Natural killer cell treated with Interleukin-12 subunit alpha and Interleukin-12 subunit beta and Interleukin-15 and Interleukin-18, amount 100 ng/mL, for 72 hours (primary cell): ENCODE measurements around the gene CEP128. TPM values are rescaled to one million over a fixed set of nuclear protein-coding genes. Genes with fewer than 3 reads are reported as not detected.

Source experiments
- ATAC-seq, 2 donors: fragments of 150-1000 bp; cut with Tn5 transposase in 1 of 2; sonication (Bioruptor Pico), chemical (Tn5 transposase) in 1 of 2; 2 replicates each; pipeline ENCODE4 v1.10.0; 2021
- DNase-seq: peaks from one replicate; pipeline ENCODE4 v3.0.0; 2022; ENCODE audit warnings: low spot score
- H3K27ac Mint-ChIP-seq, 2 donors: 1 replicate in 1 of 2; 2 replicates in 1 of 2; pipeline ENCODE4 v1.8.0; 2022; ENCODE audit warnings: mixed read lengths in 2 of 2, mild to moderate bottlenecking in 1 of 2, moderate library complexity in 1 of 2
- H3K27me3 Mint-ChIP-seq, 2 donors: 1 replicate in 1 of 2; 2 replicates in 1 of 2; pipeline ENCODE4 v1.8.0; 2022; ENCODE audit warnings: mixed read lengths in 2 of 2
- H3K36me3 Mint-ChIP-seq: one replicate; pipeline ENCODE4 v1.8.0; 2022; ENCODE audit warnings: mixed read lengths
- H3K4me1 Mint-ChIP-seq, 2 donors: 1 replicate in 1 of 2; 2 replicates in 1 of 2; pipeline ENCODE4 v1.8.0; 2022; ENCODE audit warnings: low read depth in 2 of 2, mixed read lengths in 2 of 2, mild to moderate bottlenecking in 1 of 2
- H3K4me3 Mint-ChIP-seq: one replicate; pipeline ENCODE4 v1.8.0; 2022; ENCODE audit warnings: mixed read lengths
- H3K9me3 Mint-ChIP-seq: 2 replicates; pipeline ENCODE4 v1.8.0; 2022; ENCODE audit warnings: mixed read lengths
- total RNA-seq, 2 donors: library from RNA; stranded (reverse); gene quantifications; one replicate each; pipeline ENCODE4 v1.2.3, GENCODE V29; 2022

CEP128 gene
- total RNA-seq, 2 donors from 2014 or later: 18.1 to 42.2 TPM

- DNase-seq (no peak), ATAC-seq (no peak)
- H3K4me1 Mint-ChIP-seq: no peaks in the 10 kb centered on the region
- H3K27ac Mint-ChIP-seq: no peak overlapping the region
- H3K36me3 Mint-ChIP-seq: no peaks in the 10 kb centered on the region
- H3K9me3 Mint-ChIP-seq: peaks cover 3% of the 10 kb centered on the region
- no peak overlapping the region for H3K4me3 Mint-ChIP-seq
- H3K27me3 Mint-ChIP-seq: no peaks in the 10 kb centered on the region
These were observed 332.5 kb downstream of the CEP128 start for GRCh38 chr14:80609055-80609454.

DNA sequence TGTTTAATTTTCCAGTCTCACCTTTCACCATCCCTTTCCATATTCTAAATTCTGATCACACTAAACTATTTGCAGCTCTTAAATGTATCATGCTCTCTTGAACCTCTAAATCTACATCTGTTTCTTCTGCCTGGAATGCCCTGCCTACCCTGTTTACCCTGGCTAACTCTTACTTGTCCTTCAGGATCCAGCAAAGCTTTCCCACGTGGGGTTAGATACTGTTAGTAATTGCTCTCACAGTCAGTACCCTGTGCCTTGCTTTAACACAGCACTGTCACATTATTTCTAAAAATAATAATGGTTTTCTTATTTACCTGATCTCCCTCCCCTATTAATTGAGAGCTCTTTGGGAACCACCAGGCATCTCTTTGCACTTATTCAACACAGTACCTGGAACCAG, 333.0 kb downstream of the CEP128 start:
- Mint-ChIP-seq H3K27me3 (no peaks in the 10 kb centered on the region), H3K36me3 (no peaks in the 10 kb centered on the region), H3K27ac (no peak overlapping the region), H3K4me1 (no peaks in the 10 kb centered on the region), H3K4me3 (no peak overlapping the region), H3K9me3 (peaks cover 3% of the 10 kb centered on the region)
- DNase-seq: no peak
- ATAC-seq: no peak

GRCh38 chr14:80607430-80608190, 333.9 kb downstream of the CEP128 start:
- no peak overlapping the region for H3K27ac Mint-ChIP-seq
- peaks cover 3% of the 10 kb centered on the region for H3K9me3 Mint-ChIP-seq
- ATAC-seq: no peak
- DNase-seq: no peak
- no peaks in the 10 kb centered on the region for H3K4me1 Mint-ChIP-seq
- no peak overlapping the region for H3K4me3 Mint-ChIP-seq
- H3K27me3 Mint-ChIP-seq: no peaks in the 10 kb centered on the region
- no peaks in the 10 kb centered on the region for H3K36me3 Mint-ChIP-seq

DNA sequence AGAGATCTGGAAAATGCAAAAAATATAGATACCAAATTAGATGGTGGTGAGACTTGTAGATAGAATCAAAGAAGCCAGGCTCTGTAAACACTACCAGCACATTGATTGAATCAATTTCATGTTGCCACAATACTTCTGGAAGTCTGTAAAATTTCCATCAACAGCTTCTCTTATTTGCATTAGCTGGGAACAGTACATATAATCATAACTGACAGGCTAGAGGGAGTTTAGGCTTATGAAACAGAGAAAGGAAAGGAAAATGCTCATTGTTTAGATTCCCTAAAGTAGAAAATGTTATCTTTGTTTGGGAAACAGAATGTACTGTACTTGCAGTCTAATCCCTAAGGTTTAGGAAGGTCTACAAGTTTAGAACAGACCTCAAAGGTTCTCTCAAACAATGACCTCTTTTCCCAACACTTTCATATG, 335.2 kb downstream of the CEP128 start:
- ATAC-seq: no peak
- H3K4me3 Mint-ChIP-seq: no peak overlapping the region
- no peaks in the 10 kb centered on the region for H3K4me1 Mint-ChIP-seq
- H3K27me3 Mint-ChIP-seq: no peaks in the 10 kb centered on the region
- no peak overlapping the region for H3K27ac Mint-ChIP-seq
- H3K9me3 Mint-ChIP-seq: peaks cover 3% of the 10 kb centered on the region
- no peaks in the 10 kb centered on the region for H3K36me3 Mint-ChIP-seq
- DNase-seq: no peak

DNA sequence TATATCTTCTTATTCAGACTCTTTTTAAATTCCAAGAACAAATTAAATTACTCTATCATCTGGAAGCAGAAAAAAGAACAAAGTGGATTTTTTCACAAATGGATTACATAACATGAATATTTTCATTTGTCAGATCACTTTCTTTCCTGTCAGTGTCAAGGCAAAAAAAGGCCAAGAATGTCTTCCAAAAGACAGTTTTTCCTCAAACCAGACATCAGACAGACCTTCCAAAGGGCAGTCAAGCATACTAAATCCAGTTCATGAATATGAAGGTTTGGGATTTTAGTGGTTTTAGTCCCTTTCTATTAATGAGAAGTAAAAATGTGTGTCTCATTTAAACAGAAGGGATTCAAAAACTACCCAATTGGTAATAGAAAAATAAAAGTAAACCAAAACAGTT, 336.0 kb downstream of the CEP128 start:
- DNase-seq: no peak
- no peak overlapping the region for H3K27ac Mint-ChIP-seq
- no peaks in the 10 kb centered on the region for H3K4me1 Mint-ChIP-seq
- no peak overlapping the region for H3K4me3 Mint-ChIP-seq
- H3K27me3 Mint-ChIP-seq: no peaks in the 10 kb centered on the region
- peaks cover 3% of the 10 kb centered on the region for H3K9me3 Mint-ChIP-seq
- H3K36me3 Mint-ChIP-seq: no peaks in the 10 kb centered on the region
- ATAC-seq: no peak

- DNase-seq: no peak
- H3K36me3 Mint-ChIP-seq: no peaks in the 10 kb centered on the region
- no peaks in the 10 kb centered on the region for H3K4me1 Mint-ChIP-seq
- no peak for ATAC-seq
- peaks cover 6% of the 10 kb centered on the region for H3K9me3 Mint-ChIP-seq
- no peak overlapping the region for H3K4me3 Mint-ChIP-seq
- H3K27me3 Mint-ChIP-seq: no peaks in the 10 kb centered on the region
- no peak overlapping the region for H3K27ac Mint-ChIP-seq
These were observed 338.6 kb downstream of the CEP128 start for GRCh38 chr14:80602946-80603345.

DNA sequence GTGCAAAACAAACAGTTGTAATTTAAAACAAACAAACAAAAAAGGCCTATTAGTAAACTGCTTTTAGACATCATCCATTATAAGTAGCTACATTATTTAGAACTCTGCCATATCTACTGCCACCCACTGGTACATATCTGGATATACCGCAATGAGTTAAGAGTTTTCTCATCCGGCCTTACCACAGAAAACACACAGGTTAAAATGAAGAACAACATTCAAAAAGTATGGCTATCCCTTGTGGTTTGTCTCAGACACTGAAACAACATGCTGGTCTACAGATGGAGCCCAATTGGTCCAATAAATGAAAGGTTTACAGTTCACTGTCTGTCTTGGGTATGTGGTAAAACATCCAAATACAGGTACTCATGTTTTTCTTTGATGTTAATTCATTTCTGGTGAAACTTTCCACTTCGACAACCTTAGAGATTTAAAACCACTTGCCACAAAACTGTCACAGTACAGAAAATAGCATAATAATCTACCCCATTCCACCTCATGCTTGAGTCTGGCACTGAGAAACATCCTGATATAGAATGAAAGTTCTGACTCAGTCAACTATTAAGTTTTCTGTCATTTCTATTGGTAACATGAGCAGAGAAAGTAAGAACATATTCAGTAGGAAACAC, 354.3 kb downstream of the CEP128 start:
- ATAC-seq: peak in 1 of 2 donors; percentile 83
- Mint-ChIP-seq H3K9me3 (peaks cover 15% of the 10 kb centered on the region), H3K27ac (peak overlapping the region in 1 of 2 donors; percentile 39), H3K27me3 (no peaks in the 10 kb centered on the region), H3K4me3 (no peak overlapping the region), H3K36me3 (peaks cover 24% of the 10 kb centered on the region), H3K4me1 (peaks cover 5 to 10% of the 10 kb centered on the region in 2 donors)
- DNase-seq: no peak

GRCh38 chr14:80586131-80586530, 355.4 kb downstream of the CEP128 start:
- Mint-ChIP-seq H3K4me1 (peaks cover 5 to 10% of the 10 kb centered on the region in 2 donors), H3K27me3 (no peaks in the 10 kb centered on the region), H3K4me3 (no peak overlapping the region), H3K36me3 (peaks cover 13% of the 10 kb centered on the region), H3K9me3 (peaks cover 7% of the 10 kb centered on the region), H3K27ac (no peak overlapping the region)
- DNase-seq: no peak
- ATAC-seq: no peak

GRCh38 chr14:80585506-80585835, 356.1 kb downstream of the CEP128 start:
- Mint-ChIP-seq H3K36me3 (peaks cover 6% of the 10 kb centered on the region), H3K4me1 (peaks cover 5 to 10% of the 10 kb centered on the region in 2 donors), H3K4me3 (no peak overlapping the region), H3K27ac (no peak overlapping the region), H3K27me3 (no peaks in the 10 kb centered on the region), H3K9me3 (peaks cover 7% of the 10 kb centered on the region)
- no peak for DNase-seq
- no peak for ATAC-seq

GRCh38 chr14:80584744-80585505, 356.6 kb downstream of the CEP128 start:
- peaks cover under 1% of the 10 kb centered on the region for H3K36me3 Mint-ChIP-seq
- H3K4me1 Mint-ChIP-seq: peaks cover 5 to 10% of the 10 kb centered on the region in 2 donors
- peaks cover 7% of the 10 kb centered on the region for H3K9me3 Mint-ChIP-seq
- H3K27ac Mint-ChIP-seq: no peak overlapping the region
- H3K4me3 Mint-ChIP-seq: no peak overlapping the region
- DNase-seq (no peak), ATAC-seq (no peak)
- no peaks in the 10 kb centered on the region for H3K27me3 Mint-ChIP-seq

- ATAC-seq (no peak), DNase-seq (no peak)
- no peaks in the 10 kb centered on the region for H3K27me3 Mint-ChIP-seq
- H3K4me3 Mint-ChIP-seq: no peak overlapping the region
- H3K36me3 Mint-ChIP-seq: no peaks in the 10 kb centered on the region
- H3K27ac Mint-ChIP-seq: no peak overlapping the region
- H3K9me3 Mint-ChIP-seq: peaks cover 2% of the 10 kb centered on the region
- H3K4me1 Mint-ChIP-seq: no peaks in the 10 kb centered on the region
These were observed 363.9 kb downstream of the CEP128 start for GRCh38 chr14:80577599-80577998.

DNA sequence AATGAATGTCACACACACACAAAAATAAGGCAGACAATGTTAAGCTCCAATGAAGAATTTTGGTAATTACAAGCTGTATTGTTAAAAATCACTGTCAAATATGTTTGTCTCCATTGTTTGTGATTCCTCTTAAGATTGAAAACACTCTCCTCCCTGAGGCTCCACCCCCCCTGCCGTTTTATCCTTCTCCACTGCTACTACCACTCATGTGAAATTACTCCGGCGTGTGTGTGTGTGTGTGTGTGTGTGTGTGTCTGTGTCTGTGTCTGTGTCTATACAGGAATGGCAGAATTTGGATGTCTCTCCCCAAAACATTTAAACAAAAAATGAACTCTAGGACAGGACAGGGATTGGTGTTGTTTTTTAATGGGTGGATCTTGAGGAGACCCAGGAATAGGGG, 365.1 kb downstream of the CEP128 start:
- no peaks in the 10 kb centered on the region for H3K27me3 Mint-ChIP-seq
- no peak overlapping the region for H3K4me3 Mint-ChIP-seq
- no peaks in the 10 kb centered on the region for H3K36me3 Mint-ChIP-seq
- DNase-seq (no peak), ATAC-seq (no peak)
- H3K9me3 Mint-ChIP-seq: peaks cover 2% of the 10 kb centered on the region
- H3K27ac Mint-ChIP-seq: no peak overlapping the region
- no peaks in the 10 kb centered on the region for H3K4me1 Mint-ChIP-seq

GRCh38 chr14:80575763-80576162, 365.8 kb downstream of the CEP128 start:
- no peak overlapping the region for H3K27ac Mint-ChIP-seq
- no peak for DNase-seq
- no peaks in the 10 kb centered on the region for H3K36me3 Mint-ChIP-seq
- no peak overlapping the region for H3K4me3 Mint-ChIP-seq
- peak in 1 of 2 donors; percentile 72 for ATAC-seq
- no peaks in the 10 kb centered on the region for H3K4me1 Mint-ChIP-seq
- H3K27me3 Mint-ChIP-seq: no peaks in the 10 kb centered on the region
- H3K9me3 Mint-ChIP-seq: peaks cover 2% of the 10 kb centered on the region

DNA sequence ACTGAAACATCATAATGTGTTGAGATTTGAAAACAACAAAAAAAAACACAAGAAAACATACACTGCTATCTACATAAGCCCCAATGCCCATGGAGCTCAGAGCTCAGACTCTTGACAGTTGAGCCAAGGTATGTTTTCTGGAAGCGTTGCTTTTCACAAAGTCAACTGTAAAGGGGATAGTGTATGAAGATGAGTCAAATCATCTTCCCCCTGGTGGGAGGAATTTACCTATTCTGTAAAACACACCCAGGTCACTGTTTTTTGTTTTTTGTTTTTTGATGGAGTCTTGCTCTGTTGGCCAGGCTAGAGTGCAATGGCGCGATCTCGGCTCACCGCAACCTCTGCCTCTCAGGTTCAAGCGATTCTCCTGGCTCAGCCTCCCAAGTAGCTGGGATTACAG, 368.9 kb downstream of the CEP128 start:
- H3K36me3 Mint-ChIP-seq: no peaks in the 10 kb centered on the region
- peaks cover 0 to under 1% of the 10 kb centered on the region in 2 donors for H3K4me1 Mint-ChIP-seq
- ATAC-seq (no peak), DNase-seq (no peak)
- H3K4me3 Mint-ChIP-seq: no peak overlapping the region
- H3K27ac Mint-ChIP-seq: no peak overlapping the region
- peaks cover 3% of the 10 kb centered on the region for H3K9me3 Mint-ChIP-seq
- H3K27me3 Mint-ChIP-seq: no peaks in the 10 kb centered on the region
